H9 (cell line): ENCODE results near the gene SNURF. TPM values are rescaled to one million over a fixed set of nuclear protein-coding genes. Genes with fewer than 3 reads are reported as not detected.

Source experiments
- DNase-seq: peaks from one replicate; pipeline ENCODE4 v3.0.0-alpha.2; 2017
- H2AFZ ChIP-seq: one replicate; pipeline ENCODE4 v1.6.1; 2013; ENCODE audit warnings: mild to moderate bottlenecking, low read length, control low read depth, moderate library complexity
- H2AK5ac ChIP-seq: 2 replicates; pipeline ENCODE4 v1.6.1; 2013; ENCODE audit warnings: low read length, control low read depth, mixed read lengths; ENCODE audit not compliant: insufficient read length
- H2BK120ac ChIP-seq: one replicate; pipeline ENCODE4 v1.6.1; 2013; ENCODE audit warnings: low read depth, mild to moderate bottlenecking, low read length, control low read depth, inconsistent platforms; ENCODE audit not compliant: poor library complexity, severe bottlenecking
- H2BK12ac ChIP-seq: 2 replicates; pipeline ENCODE4 v1.6.1; 2013; ENCODE audit warnings: low read length, control low read depth, mixed read lengths, low read depth; ENCODE audit not compliant: insufficient read length
- H2BK15ac ChIP-seq: 2 replicates; pipeline ENCODE4 v1.6.1; 2013; ENCODE audit warnings: low read depth, low read length, control low read depth
- H2BK20ac ChIP-seq: one replicate; pipeline ENCODE4 v1.6.1; 2013; ENCODE audit warnings: low read depth, mild to moderate bottlenecking, low read length, control low read depth, inconsistent platforms; ENCODE audit not compliant: poor library complexity, severe bottlenecking
- H2BK5ac ChIP-seq: 2 replicates; pipeline ENCODE4 v1.6.1; 2013; ENCODE audit warnings: low read length, control low read depth, mixed read lengths; ENCODE audit not compliant: insufficient read length
- H3K14ac ChIP-seq: 2 replicates; pipeline ENCODE4 v1.6.1; 2013; ENCODE audit warnings: low read length, control low read depth; ENCODE audit not compliant: insufficient read depth
- H3K18ac ChIP-seq: 2 replicates; pipeline ENCODE4 v1.6.1; 2013; ENCODE audit warnings: low read depth, mild to moderate bottlenecking, mixed read lengths, low read length, control low read depth; ENCODE audit not compliant: insufficient read length
- H3K23ac ChIP-seq: 2 replicates; pipeline ENCODE4 v1.6.1; 2013; ENCODE audit warnings: low read length, control low read depth, mixed read lengths, low read depth; ENCODE audit not compliant: insufficient read length
- H3K23me2 ChIP-seq: 2 replicates; pipeline ENCODE4 v1.6.1; 2013; ENCODE audit warnings: low read depth, mild to moderate bottlenecking, mixed read lengths, low read length, control low read depth; ENCODE audit not compliant: insufficient read length, poor library complexity, severe bottlenecking
- H3K27ac ChIP-seq: 2 replicates; pipeline ENCODE4 v1.5.1; 2013; ENCODE audit warnings: low read length, control low read depth, mixed read lengths, low read depth; ENCODE audit not compliant: insufficient read length
- H3K27me3 ChIP-seq: 2 replicates; pipeline ENCODE4 v1.6.1; 2013; ENCODE audit warnings: low read length, control low read depth, inconsistent platforms; ENCODE audit not compliant: insufficient read depth
- H3K4ac ChIP-seq: 2 replicates; pipeline ENCODE4 v1.6.1; 2013; ENCODE audit warnings: low read depth, mild to moderate bottlenecking, control low read depth, inconsistent platforms, low read length, moderate library complexity
- H3K4me1 ChIP-seq: 2 replicates; pipeline ENCODE4 v1.6.1; 2013; ENCODE audit warnings: low read length, control low read depth, inconsistent platforms; ENCODE audit not compliant: insufficient read depth
- H3K4me2 ChIP-seq: 2 replicates; pipeline ENCODE4 v1.6.1; 2013; ENCODE audit warnings: low read length, control low read depth, mixed read lengths; ENCODE audit not compliant: insufficient read length, insufficient read depth
- H3K56ac ChIP-seq: 2 replicates; pipeline ENCODE4 v1.6.1; 2013; ENCODE audit warnings: low read depth, mild to moderate bottlenecking, mixed read lengths, low read length, control low read depth; ENCODE audit not compliant: insufficient read length
- H3K79me1 ChIP-seq: 2 replicates; pipeline ENCODE4 v1.6.1; 2013; ENCODE audit warnings: low read depth, mild to moderate bottlenecking, moderate library complexity, low read length, control low read depth, inconsistent platforms; ENCODE audit not compliant: insufficient read depth, poor library complexity, severe bottlenecking
- H3K79me2 ChIP-seq: 2 replicates; pipeline ENCODE4 v1.6.1; 2013; ENCODE audit warnings: low read length, control low read depth, inconsistent platforms; ENCODE audit not compliant: insufficient read depth
- H3K9ac ChIP-seq: 2 replicates; pipeline ENCODE4 v1.6.1; 2013; ENCODE audit warnings: low read length, control low read depth, mixed read lengths; ENCODE audit not compliant: insufficient read length; ENCODE audit errors: extremely low read depth
- H3K9me3 ChIP-seq: one replicate; pipeline ENCODE4 v1.6.1; 2013; ENCODE audit warnings: low read depth, low read length, inconsistent platforms; ENCODE audit not compliant: control insufficient read depth
- H3T11ph ChIP-seq: one replicate; pipeline ENCODE4 v1.6.1; 2013; ENCODE audit warnings: mild to moderate bottlenecking, low read length, control low read depth, inconsistent platforms
- H4K20me1 ChIP-seq: one replicate; pipeline ENCODE4 v1.6.1; 2013; ENCODE audit not compliant: control insufficient read depth, insufficient read length, insufficient read depth
- H4K5ac ChIP-seq: 2 replicates; pipeline ENCODE4 v1.6.1; 2013; ENCODE audit warnings: low read depth, mild to moderate bottlenecking, mixed read lengths, low read length, control low read depth; ENCODE audit not compliant: insufficient read length
- H4K8ac ChIP-seq: replicated peaks from 2 replicates; pipeline ENCODE4 v1.6.1; 2013; ENCODE audit warnings: low read length, control low read depth, mixed read lengths, low read depth; ENCODE audit not compliant: insufficient read length
- H4K91ac ChIP-seq: 2 replicates; pipeline ENCODE4 v1.6.1; 2013; ENCODE audit warnings: low read depth, mild to moderate bottlenecking, moderate library complexity, mixed read lengths, low read length, control low read depth; ENCODE audit not compliant: insufficient read length
- H3K27ac Mint-ChIP-seq, 3 experiments: 2 replicates in 2 of 3; 3 replicates in 1 of 3; pipeline ENCODE4 v1.8.0; 2020 to 2021; ENCODE audit warnings: mixed read lengths in 3 of 3, mild to moderate bottlenecking in 1 of 3, moderate library complexity in 1 of 3
- H3K27me3 Mint-ChIP-seq: 2 replicates; pipeline ENCODE4 v1.8.0; 2021; ENCODE audit warnings: low read depth, mild to moderate bottlenecking, moderate library complexity, mixed read lengths
- H3K36me3 Mint-ChIP-seq, 3 experiments: 2 replicates in 2 of 3; 3 replicates in 1 of 3; pipeline ENCODE4 v1.8.0; 2020 to 2021; ENCODE audit warnings: low read depth in 3 of 3, mixed read lengths in 3 of 3; ENCODE audit not compliant: insufficient read depth in 1 of 3
- H3K4me1 Mint-ChIP-seq, 2 experiments: 2 replicates each; pipeline ENCODE4 v1.8.0; 2020; ENCODE audit warnings: mixed read lengths in 2 of 2
- H3K4me3 Mint-ChIP-seq, 2 experiments: 2 replicates in 1 of 2; 3 replicates in 1 of 2; pipeline ENCODE4 v1.8.0; 2020 to 2021; ENCODE audit warnings: mild to moderate bottlenecking in 2 of 2, mixed read lengths in 2 of 2, moderate library complexity in 1 of 2
- H3K9me3 Mint-ChIP-seq, 2 experiments: 2 replicates in 1 of 2; 3 replicates in 1 of 2; pipeline ENCODE4 v1.8.0; 2020; ENCODE audit warnings: mild to moderate bottlenecking in 2 of 2, mixed read lengths in 2 of 2, moderate library complexity in 1 of 2
- CTCF ChIP-seq: fragments of 200-600 bp; sonication (generic); conservative IDR thresholded peaks from 3 replicates; pipeline ENCODE4 v1.8.0; 2021; ENCODE audit warnings: antibody characterized with exemption, mild to moderate bottlenecking
- WGBS: extraction: QIAGEN DNeasy Blood & Tissue Kit; methylation state at CpG from one replicate; pipeline ENCODE4 v1.1.7; 2013; ENCODE audit warnings: missing lambda C conversion rate, low lambda C conversion rate, mixed read lengths; ENCODE audit not compliant: insufficient read length; ENCODE audit errors: extremely low coverage; 5-methylcytosine and 5-hydroxymethylcytosine counted together
- total RNA-seq: library from RNA; stranded (reverse); gene quantifications from 2 replicates; pipeline ENCODE4 v1.2.1, GENCODE V29; 2021

The SNURF gene
- total RNA-seq, 1 experiment from 2014 or later: 134 TPM

GRCh38 chr15:24944954-24945353 lies 9.8 kb upstream of the SNURF start:
- H3K4me1 Mint-ChIP-seq: peaks cover 3 to 9% of the 10 kb centered on the region in 2 experiments; a peak in 2 of 4 replicates
- no peaks in the 10 kb centered on the region for H3K79me1 ChIP-seq
- H3K56ac ChIP-seq: no peak overlapping the region
- H4K91ac ChIP-seq: no peak overlapping the region
- no peak overlapping the region for H4K5ac ChIP-seq
- H3K4me1 ChIP-seq: no peaks in the 10 kb centered on the region; the same call in 1 of the 2 replicates
- no peak overlapping the region for H3K4ac ChIP-seq
- H3K9me3 ChIP-seq: peaks cover 10% of the 10 kb centered on the region
- no peaks in the 10 kb centered on the region for H3K79me2 ChIP-seq
- H3K27ac Mint-ChIP-seq: no peak overlapping the region
- no peak overlapping the region for H3K27ac ChIP-seq
- no peak overlapping the region for H2BK12ac ChIP-seq
- H3K27me3 ChIP-seq: no peaks in the 10 kb centered on the region
- peaks cover 48 to 54% of the 10 kb centered on the region in 2 experiments for H3K9me3 Mint-ChIP-seq
- H3K27me3 Mint-ChIP-seq: no peaks in the 10 kb centered on the region
- H2BK20ac ChIP-seq: no peak overlapping the region
- no peak overlapping the region for H3K23ac ChIP-seq
- WGBS: no CpG with 5 or more reads among the region's 1 CpG
- no peak overlapping the region for H2BK120ac ChIP-seq
- no peak overlapping the region for H3K14ac ChIP-seq
- no peak overlapping the region for H3T11ph ChIP-seq
- H2BK15ac ChIP-seq: no peak overlapping the region
- no peak overlapping the region for H3K4me3 Mint-ChIP-seq
- no peak for TF ChIP-seq CTCF
- H3K4me2 ChIP-seq: no peak overlapping the region
- H3K36me3 Mint-ChIP-seq: peaks cover 0 to 15% (median 2%) of the 10 kb centered on the region in 3 experiments; a peak in 6 of 7 replicates
- H4K20me1 ChIP-seq: no peaks in the 10 kb centered on the region
- no peak overlapping the region for H4K8ac ChIP-seq
- H2AK5ac ChIP-seq: no peak overlapping the region
- no peak overlapping the region for H3K9ac ChIP-seq
- no peak for DNase-seq
- no peak overlapping the region for H2AFZ ChIP-seq
- no peak overlapping the region for H2BK5ac ChIP-seq
- no peak overlapping the region for H3K18ac ChIP-seq
- H3K23me2 ChIP-seq: no peaks in the 10 kb centered on the region
